ENCODE measurements around the gene KCNC1.

Gene KCNC1

DNA sequence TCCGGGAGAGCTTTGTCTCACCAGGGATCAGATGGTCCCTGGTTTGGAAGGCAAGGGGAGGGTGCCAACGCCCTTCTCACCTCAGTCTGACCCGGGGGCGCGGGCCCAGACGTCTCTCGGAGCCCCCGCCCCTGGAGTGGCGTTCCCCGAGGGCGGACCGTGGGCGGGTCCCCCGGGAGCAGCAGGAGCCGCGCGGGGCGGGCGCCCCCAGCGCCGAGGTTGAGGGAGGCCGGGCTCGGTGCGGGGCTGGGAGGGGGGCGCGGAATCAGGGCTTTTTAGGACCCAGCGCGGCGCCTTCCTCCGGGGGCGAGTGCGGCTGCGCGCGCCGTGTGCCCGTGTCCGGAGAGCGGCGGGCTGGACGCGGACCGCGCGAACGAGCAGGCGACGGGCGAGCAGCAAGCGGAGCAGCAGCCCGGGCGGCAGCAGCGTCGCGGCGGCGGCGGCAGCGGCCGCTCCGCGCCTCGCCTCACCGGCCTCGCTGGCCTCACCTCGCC lies at the start of gene KCNC1:
Gene KCNC1 (plus strand): TSS at position 364 of the 494 bp plus-strand sequence. CDS start 1,222 bp downstream, outside the sequence.
- in situ Hi-C loops (cut with HindIII; ENCODE audit: low sequenced_read_pairs) = loop anchor here (5.0 kb wide), 2 partner anchors 43 to 82 kb away; no protein-coding TSS in a partner anchor

DNA sequence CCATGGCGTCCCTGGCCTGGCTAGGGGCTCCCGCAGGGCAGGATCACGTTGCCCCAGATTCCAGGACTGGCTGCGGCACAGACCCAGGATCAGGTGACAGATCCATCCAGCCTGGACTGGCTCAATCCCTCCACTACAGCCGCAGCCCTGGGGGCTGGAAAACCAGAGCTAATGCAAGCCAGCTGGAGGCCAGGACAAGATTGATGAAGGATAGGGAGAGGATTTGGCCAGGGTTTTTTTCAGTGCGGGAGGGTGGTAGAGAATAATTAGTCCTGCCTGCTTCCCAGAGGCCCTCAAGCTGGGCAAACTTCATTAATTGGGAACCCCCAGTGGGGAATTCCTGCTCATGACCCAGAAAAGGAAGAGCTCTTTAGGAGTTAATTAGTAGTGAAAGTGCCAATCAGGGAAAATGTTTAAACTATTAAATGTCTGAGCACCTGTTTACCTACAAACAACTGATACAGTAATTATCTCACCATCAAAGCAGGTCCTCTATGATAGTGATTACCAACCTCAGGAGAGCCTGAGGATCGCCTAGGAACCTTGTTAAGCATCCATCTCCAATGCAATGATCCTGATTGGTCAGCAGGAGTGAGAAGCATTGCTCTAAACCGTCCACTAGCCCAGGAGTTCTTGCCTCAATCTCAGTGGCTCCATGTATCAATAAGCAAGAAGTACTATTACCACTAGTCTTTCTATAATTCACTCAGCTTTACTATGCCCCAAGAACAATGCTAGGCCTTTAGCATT lies 48.2 kb upstream of the KCNC1 start:
- in situ Hi-C loops (cut with HindIII; ENCODE audit: low sequenced_read_pairs) = no loop called here

GRCh38 chr11:17687946-17688670 lies 46.5 kb upstream of the KCNC1 start:
- in situ Hi-C loops (cut with HindIII; ENCODE audit: low sequenced_read_pairs) = no loop called here

DNA sequence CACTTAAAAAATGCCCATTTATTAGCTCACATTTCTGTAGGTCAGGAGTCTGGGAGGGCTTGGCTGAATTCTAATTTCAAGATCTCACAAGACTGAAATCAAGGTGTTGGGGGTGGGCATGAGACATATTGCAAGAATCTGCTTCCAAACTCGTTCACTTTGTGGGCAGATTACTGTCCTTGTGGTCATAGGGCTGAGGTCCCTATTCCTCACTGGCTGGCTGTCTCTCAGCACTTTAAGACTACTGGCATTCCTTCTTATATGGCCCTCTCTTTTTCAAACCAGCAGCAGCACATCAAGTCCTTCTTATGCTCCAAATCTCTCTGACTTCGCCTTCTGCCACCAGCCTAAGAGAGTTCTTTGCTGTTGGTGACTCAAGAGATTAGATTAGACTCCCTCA lies 43.0 kb upstream of the KCNC1 start:
- in situ Hi-C loops (cut with HindIII; ENCODE audit: low sequenced_read_pairs) = no loop called here

DNA sequence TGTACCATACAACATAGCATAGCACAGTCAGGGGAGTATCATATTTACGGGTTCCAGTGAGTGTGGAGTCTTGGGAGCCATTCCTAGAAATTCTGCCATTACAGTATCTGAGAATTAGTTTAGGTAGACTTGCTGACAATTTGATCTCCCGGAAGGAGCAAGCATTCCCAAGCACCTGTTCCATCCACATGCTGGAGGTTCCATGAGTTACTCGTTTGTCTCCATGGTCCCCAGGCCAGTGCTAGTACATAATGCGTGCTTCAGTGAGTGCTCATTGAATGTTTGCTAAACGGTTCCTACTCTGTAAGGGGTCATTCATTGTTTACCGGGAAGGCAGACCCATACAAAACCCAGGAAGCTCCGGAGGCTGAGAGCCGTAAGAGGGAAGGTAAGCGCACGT lies 42.6 kb upstream of the KCNC1 start:
- in situ Hi-C loops (cut with HindIII; ENCODE audit: low sequenced_read_pairs) = no loop called here

DNA sequence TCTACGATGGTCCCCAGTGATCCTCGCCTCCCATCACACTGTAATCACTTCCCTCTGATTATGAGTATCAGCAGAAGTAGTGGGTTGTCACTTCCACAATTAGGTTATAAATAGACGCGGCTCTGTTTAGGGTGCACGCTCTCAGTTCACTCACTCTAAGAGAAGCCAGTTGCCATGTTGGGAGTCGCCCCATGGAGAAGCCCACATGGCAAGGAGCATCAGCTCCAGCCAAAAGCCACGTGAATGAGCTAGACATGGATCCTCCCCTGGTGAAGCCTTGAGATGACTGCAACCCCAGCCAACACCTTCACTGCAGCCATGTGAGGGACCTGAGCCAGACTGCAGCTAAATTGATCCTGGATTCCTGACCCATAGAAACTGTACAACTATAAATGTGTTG lies 41.6 kb upstream of the KCNC1 start:
- in situ Hi-C loops (cut with HindIII; ENCODE audit: low sequenced_read_pairs) = no loop called here

DNA sequence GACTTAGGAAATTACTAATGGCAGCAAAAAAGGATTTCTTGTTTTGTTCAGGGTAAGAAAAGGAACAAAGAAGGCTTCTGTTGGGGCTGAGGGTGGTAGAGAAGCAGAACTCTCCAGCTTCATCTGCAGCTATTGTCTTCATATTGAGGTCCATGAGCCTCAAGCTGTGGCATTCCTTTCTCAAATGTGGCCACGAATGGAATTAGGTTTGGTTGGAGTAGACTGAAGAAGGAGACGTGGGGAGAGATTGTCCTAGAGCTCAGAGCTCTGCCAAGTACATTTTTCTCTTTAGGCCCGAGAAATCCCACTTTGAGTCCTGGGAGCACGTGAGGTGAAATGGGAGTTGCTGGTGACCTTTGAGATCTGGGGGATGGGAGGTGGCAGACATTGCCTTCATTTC lies 41.0 kb upstream of the KCNC1 start:
- in situ Hi-C loops (cut with HindIII; ENCODE audit: low sequenced_read_pairs) = no loop called here

- in situ Hi-C loops (cut with HindIII; ENCODE audit: low sequenced_read_pairs) = no loop called here
These were observed 40.0 kb upstream of the KCNC1 start for GRCh38 chr11:17694494-17695110.

DNA sequence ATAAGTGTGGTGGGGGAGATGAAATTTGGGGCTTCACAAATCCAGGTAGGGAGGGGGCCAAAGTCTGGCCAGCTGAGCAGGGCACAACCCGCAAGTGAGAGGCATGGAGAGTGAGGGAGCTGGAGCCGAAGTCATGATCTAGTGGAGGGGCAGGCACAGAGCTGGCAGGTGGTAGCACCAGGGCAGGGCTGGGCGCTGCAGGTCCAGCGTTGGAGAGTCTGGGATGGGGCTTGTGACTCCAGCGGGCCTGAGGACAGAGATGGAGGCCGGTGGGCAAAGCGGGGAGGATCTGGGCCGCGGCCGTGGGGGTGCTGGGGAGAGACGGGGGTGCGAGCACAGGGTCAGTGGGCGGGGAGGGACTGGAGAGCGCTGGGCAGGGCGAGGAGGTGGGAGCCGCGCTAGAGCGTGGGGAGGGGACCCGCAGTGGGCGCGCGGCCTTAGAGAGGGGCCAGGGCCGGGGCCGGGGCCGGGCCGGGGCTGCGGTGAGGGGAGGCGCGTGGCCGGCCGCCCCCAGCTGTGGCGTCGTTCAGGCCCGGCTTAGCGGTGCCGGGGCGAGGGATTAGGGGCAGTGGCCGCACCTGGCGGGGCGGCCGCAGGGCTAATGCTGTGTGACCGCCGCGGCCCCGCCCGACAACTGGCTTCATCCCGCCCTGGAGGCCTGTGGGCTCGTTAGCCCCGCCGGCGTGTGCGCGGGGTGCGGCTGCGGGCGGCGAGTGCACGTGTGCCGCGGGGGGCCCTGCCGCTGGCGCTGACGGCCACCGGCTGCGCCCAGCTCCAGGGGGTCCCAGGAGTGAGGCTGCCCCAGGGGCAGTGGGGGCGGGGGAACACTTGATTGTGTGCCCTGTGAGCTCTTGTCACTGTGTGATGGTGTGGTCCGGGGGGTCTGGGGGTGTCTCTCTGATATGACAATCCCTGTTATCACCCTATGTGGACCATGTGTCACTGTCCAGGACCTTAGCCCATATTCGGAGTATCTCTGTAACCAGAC lies 38.8 kb upstream of the KCNC1 start:
- in situ Hi-C loops (cut with HindIII; ENCODE audit: low sequenced_read_pairs) = no loop called here

DNA sequence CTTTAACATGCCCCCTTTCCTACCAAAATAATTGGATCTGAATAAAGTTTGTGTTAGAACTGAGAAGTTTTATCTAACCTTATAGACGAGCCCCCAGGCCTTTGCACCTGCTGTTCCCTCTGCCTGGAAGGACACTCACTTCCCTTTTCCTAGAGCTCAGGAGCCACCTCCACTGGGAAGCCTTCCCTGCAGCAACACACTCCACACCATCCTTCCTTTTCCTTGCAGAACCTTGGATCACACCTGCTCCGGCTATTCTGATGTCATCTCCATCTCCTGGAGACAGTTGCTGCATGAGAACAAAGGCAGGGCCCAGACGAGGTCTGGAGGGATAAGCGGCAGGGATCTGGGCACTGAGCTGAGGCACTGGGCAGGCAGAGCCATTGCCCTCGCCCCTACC lies 37.8 kb upstream of the KCNC1 start:
- in situ Hi-C loops (cut with HindIII; ENCODE audit: low sequenced_read_pairs) = no loop called here

- in situ Hi-C loops (cut with HindIII; ENCODE audit: low sequenced_read_pairs) = no loop called here
These were observed 37.2 kb upstream of the KCNC1 start for GRCh38 chr11:17697175-17697949.

- in situ Hi-C loops (cut with HindIII; ENCODE audit: low sequenced_read_pairs) = no loop called here
These were observed 35.1 kb upstream of the KCNC1 start for GRCh38 chr11:17699147-17700114.

DNA sequence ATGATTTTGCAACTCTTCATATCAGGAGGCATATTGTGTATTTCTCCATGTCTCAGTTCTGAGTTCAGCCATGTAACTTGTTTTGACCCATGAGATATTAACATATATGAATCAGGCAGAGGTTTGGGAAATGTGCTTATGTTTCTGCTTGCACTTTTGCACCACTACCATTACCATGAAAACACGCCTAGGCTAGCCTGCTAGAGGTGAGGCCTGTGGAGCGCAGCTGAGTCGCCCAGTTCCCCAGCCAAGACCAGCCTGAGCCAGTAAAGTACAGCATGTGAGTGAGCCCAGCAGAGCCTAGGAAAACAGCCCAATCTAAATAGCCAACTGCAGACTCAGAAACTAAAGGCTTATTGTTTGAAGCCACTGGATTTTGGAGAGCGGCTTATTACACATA lies 33.6 kb upstream of the KCNC1 start:
- in situ Hi-C loops (cut with HindIII; ENCODE audit: low sequenced_read_pairs) = no loop called here

GRCh38 chr11:17702876-17703275 lies 31.7 kb upstream of the KCNC1 start:
- in situ Hi-C loops (cut with HindIII; ENCODE audit: low sequenced_read_pairs) = no loop called here

DNA sequence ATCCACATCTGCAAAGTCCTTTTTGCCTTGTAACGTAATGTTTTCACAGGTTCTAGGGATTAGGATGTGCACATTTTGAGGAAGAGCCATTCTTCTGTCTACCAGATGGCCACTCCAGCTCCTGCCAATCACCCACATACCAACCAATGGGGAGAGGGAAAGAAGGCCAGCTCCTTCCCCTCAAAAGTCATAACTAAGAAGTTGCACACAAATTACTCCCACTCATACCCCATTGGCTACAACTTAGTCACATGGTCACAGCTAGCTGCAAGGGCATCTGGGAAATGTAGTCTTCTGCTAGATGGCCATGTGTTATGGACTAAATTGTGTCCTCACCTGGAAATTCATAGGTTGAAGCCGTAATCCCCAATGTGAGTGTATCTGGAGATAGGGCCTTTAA lies 30.6 kb upstream of the KCNC1 start:
- in situ Hi-C loops (cut with HindIII; ENCODE audit: low sequenced_read_pairs) = no loop called here

GRCh38 chr11:17707830-17708229 lies 26.8 kb upstream of the KCNC1 start:
- in situ Hi-C loops (cut with HindIII; ENCODE audit: low sequenced_read_pairs) = no loop called here

DNA sequence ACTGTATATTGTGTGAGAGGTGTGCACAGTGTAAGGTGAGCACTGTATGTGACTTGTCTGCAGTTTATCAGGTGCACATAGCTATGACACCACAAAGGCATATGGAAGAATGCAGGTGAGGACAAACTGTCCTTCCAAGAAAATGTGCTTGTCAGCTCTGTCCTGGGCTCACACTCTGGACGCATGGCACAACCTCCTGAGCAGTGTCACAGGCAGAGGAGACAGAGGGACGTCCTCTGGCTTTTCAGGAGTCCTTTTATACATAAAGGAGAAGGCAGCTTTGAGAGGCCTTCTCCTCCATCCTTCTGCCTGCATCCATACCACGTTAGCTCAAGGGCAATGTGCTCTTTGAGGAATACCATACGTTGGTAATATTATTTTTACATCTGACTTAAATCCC lies 22.7 kb upstream of the KCNC1 start:
- in situ Hi-C loops (cut with HindIII; ENCODE audit: low sequenced_read_pairs) = no loop called here

DNA sequence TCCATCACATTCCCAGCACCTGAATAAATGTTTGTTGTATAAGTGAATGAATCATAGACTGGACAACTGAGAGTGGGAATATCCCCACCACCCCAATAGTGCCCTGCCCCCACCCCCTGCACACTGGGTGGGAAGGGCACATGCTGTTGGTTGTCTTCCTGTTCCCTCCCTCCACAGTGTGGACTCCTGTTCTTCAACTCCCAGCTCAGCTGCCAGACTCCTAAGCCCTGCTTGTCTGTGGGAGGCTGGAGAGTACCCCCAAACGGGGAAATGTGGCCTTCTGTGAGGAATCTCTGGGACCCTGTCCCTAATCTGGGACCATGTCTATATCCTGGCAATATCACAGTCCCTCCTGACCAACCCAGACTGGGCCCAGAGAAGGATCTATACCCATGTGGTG lies 20.7 kb upstream of the KCNC1 start:
- in situ Hi-C loops (cut with HindIII; ENCODE audit: low sequenced_read_pairs) = no loop called here
